GM18873 (cell line): ENCODE data around the gene CEP68.

ENCODE experiments used
- ATAC-seq: cut with Tn5 transposase; IDR thresholded peaks from one replicate; pipeline ENCODE4 v1.9.1; 2021; ENCODE audit warnings: mild to moderate bottlenecking, moderate library complexity, moderate number of reproducible peaks; ENCODE audit not compliant: unreplicated experiment, low FRiP score

The CEP68 gene

DNA sequence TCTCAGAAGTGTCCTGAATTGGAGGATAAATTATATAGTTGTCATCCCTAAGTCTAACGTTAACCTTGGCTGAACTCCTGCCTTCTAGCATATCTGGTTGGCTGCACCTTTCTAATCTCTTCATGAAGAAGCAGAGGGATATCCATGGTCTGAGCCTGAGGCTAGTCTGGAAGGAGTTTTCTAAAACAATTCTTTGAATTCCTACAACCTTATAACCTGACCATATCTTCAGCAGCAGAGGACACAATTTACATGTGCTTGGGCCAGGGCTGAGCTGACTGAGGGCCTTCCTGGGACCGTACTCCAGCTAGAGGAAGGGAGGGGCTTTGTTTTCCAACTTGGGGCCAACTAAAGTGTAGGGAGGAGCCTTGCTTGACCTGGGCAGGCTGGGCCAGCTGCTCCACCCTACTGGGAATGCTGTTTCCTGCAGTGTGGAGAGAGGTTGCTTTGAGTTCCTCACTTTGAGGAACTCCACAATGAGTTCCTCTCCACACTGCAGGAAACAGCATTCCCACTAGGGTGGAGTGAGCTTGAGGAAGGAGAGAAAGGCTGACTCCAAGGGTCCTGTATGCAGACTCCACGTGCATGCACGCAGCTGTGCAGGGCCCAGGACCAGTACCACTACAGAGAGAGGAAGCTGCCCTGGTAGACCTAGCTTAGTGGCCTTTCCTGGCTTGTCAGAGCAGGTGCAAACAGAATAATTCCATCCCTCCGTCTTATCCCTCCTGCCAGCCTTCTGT, 19.6 kb downstream of the CEP68 start:
- no peak for ATAC-seq

DNA sequence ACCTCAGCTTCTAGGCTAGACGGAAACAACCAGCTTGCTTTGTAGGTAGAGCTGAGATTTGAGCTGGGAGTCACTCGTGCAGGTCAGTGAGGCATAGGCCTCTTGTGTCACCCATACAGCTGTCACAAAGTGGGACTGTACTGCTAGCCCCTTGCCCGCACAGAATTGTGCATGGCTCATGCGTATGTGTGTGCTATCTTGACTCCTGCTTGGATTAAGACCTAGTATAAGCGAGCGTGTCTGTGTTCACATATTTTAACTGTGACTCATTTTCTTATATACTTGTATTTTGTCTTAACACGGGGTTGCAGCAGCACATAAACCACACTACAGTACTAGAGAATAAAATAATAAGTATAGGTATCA, 20.1 kb downstream of the CEP68 start:
- ATAC-seq: no peak

DNA sequence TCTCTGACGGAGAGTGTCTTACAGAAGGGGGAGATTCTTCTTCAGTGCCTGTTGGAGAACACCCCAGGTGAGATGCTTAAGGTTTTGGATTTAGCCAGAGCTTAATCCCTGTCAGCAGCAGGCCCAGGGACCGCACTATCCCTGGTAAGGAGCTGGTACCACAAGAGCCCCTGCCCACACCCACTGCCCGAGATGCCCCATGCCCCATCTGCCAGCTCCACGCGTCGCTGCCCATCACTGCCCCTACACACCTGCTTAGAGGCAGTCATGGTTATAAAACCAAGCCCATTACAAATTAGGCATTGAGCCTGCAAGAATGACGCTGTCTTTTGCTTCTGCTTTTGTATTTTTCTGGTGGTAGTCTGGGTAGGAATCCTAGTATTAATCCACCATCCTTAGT, 21.7 kb downstream of the CEP68 start:
- no peak for ATAC-seq

DNA sequence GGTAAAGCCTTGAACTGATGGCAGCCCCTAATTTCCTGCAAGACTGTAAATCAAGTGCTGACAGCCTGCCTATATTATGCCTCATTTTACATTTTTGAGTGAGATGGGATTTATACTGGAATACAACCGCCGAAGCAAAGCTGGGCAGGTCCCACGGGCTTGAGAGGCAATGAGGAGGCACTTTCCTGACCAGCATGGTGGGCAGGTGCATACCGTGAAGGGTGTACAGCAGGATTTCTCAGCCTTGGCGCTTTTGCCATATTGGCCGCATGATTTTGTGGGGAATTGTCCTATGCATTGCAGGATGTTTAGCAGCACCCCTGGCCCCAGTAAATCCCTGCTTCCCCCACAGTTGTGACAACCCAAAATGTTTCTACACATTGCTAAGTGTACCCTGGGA, 22.8 kb downstream of the CEP68 start:
- no peak for ATAC-seq

DNA sequence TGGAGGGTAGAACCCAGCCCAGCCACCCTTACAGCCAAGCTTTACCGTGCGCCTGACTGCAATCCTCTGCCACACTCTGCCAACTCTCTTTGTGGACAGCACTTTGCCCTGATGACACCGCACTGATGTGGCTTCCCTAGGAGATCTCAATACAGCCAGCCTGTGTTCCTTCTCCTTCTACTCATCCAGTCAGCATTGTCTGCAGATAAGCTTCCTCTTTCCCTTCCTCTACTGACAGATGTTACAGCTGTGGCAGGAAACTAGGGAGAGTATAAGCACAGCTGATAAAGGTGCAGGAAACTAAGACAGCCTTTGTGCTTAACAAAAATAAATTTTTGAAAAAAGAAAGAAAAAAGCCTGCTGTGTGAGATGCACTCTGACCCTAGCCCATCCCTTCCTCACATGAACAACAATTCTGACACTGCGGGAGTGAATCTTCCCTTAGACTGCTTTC, 25.0 kb downstream of the CEP68 start:
- ATAC-seq: no peak

DNA sequence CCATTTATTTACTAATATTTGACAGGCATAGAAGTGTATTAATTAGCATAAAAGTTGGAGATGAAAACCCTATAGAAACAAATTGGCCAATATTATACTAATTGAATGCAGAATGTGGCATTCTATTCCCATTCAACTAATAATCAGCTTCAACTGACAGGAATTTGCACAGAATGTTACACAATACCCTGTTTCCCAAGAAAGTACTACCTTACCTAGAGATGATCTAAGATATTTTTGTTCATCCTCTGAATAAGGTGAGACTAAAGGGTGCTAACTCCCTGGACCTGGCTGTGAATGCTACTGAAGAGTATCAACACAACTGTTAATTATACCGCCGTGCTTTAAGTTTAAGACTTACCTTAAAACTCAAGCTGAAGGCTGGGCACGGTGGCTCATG, 28.9 kb downstream of the CEP68 start:
- no peak for ATAC-seq

DNA sequence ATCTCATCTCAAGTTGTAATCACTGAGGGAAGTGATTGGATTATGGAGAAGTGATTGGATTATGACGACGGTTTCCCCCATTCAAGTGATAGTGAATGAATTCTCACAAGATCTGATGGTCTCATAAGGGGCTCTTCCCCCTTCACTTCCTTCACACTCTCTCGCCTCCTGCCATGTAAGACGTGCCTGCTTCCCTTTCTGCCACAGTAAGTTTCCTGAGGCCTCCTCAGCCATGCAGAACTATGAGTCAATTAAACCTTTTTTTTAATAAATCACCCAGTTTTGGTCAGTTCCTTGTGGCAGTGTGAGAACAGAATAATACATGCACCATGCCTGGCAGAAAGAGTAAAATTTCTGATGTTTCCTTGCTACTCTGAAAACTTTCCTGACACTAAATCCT, 36.6 kb downstream of the CEP68 start:
- no peak for ATAC-seq

DNA sequence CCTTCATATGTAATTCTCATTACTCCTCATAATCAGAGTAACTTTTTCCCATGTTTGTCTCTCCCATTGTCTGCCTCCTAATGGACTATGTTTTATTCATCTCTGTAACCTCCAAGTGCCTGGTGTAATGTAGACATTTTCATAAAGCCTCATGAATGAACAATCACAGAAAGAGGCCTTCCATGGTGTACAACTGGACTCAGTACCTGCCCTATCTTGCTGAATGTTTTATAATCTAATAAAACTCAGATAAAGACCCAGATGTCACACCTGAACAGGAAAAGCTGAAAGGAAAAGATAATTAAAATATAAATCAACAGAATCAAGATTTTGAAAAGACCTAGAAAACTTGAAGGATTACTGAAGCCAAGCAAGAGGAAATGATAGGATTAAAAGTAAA, 37.0 kb downstream of the CEP68 start:
- no peak for ATAC-seq

DNA sequence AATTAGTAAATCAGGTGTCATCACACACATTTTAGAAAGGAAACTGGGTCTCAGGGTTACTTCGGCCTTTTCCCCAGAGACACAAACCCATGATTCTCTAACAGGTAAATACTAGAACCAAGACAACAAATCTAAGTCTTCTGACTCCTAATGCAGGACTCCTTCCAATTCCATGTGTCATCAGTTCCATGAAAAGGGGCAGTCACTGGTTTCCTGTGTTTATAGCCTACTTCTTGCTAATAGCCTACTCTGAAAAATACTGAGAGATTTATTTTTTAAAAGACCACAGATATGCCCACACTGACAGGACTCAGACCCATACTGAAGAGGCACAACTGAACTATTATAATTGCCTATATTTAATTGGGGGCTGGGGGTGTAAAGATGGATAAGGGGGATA, 40.7 kb downstream of the CEP68 start:
- ATAC-seq: no peak

DNA sequence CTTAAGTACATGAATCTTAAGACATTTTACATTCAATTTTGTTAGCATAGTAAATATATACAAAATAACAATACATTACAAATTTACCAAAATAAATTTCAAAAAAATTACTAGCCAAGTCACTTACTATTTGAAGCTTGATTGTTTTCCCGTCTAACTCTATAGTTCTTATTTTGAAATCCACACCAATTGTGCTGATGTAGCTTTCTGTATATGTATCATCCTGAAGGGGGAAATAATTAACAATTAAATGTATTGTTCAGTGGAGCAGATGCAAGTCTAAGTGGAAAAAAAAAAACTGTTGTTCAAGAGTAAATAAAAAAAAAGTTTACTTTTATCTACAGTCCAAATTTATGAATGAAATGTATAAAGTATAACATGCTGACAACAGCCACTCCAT, 41.6 kb downstream of the CEP68 start:
- ATAC-seq: no peak

DNA sequence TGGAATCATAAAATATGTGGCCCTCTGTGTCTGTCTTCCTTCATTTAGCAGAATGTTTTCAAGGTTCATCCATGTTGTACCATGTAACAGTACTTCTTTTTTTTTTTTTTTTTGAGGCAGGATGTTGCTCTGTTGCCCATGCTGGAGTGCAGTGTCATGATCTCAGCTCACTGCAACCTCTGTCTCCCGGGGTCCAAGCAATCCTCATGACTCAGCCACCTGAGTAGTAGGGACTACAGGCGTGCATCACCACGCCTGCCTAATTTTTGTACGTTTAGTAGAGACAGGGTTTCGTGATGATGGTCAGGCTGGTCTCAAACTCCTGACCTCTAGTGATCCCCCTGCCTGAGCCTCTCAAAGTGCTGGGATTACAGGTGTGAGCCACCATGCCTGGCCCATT, 42.5 kb downstream of the CEP68 start:
- no peak for ATAC-seq

DNA sequence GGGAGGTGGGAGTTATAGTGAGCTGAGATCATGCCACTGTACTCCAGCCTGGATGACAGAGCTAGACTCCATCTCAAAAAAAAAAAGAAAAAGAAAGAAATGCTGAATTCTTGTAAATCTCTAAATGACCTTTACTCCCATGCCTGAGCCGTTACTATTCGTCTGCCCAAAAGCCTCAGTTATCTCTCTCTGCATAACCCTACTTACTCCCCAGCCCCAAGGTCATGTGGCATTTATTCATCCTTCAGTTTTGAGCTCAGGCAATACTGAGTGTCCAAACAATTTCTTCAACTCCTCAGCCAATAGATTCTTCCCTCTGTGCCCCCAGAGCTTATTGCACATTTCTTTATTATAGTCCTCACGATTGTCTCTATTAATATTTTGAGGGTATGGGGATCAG, 44.9 kb downstream of the CEP68 start:
- ATAC-seq: no peak

DNA sequence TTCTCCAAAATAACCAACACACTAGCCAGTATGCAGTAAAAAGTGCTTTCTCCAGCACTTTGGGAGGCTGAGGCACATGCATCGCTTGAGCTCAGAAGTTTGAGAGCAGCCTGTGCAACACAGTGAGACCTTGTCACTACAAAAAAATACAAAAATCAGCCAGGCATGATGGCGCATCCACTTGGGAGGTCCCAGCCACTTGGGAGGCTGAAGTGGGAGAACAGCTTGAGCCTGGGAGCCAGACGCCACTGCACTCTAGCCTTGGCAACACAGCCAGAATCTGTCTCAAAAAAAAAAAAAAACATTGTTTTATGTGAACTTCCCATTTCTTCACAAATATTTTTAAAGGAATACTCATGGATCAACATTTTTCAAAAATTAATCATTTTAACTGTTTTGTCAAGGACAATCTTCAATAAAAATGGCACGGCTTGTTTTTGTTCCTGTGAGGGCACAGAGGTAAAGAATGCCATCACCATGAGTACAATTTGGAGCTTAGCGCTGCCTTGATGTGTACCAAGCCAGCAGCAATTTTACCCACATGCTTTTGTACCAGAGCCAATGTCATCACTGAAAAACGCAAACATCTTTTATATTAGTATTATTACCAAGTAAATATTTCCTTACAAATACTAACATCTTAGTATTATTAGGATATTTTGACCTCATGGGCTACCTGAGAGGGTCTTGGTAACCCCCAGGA, 46.9 kb downstream of the CEP68 start:
- ATAC-seq: no peak

DNA sequence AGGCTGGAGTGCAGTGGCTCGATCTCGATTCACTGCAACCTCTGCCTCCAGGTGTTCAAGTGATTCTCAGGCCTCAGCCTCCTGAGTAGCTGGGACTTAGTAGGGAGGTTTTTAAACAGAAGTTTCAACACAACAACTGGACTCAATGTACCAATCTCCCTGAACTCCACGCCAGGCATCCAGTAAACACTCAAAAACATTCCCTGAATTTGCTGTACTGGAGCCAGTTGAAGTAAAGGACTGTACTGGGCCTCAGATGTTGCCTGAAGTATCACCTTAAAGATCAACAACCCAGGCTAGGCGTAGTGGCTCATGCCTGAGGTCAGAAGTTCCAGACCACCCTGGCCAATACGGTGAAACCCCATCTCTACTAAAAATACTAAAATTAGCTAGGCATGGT, 51.3 kb downstream of the CEP68 start:
- ATAC-seq: no peak

DNA sequence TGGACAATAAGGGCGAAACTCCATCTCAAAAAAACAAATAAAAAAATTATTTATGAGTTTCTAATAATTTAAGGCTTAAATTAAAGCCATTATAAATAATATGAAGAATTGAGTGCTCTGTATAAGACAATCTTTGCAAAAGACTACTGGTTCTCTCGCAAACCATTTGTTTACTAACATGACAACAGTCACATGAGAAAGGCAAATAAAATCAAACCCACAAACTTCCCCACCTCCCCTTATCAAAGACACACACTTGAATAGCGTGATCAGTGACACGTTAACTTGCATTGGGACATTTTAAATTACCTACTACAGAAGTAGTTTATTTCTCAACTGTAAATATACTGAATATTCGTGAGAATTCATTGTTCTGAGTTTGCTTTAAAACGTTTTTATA, 52.6 kb downstream of the CEP68 start:
- no peak for ATAC-seq

DNA sequence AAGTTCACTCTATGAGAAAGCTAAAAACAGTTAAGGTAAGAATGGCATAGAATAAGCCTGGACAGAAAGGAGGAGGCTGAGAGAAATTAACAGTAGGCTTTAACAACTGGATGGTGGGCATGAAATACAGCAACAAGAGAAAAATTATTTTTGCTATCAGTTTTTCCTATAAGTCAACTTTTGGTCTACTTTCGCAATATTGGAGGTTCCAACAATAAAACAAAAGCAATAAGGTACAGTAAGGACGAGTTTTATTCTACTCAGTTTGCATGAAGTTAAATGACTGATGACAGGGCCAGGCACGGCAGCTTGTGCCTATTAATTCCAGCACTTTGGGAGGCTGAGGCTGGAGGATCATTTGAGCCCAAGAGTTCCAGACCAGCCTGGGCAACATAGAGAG, 56.4 kb downstream of the CEP68 start:
- no peak for ATAC-seq

DNA sequence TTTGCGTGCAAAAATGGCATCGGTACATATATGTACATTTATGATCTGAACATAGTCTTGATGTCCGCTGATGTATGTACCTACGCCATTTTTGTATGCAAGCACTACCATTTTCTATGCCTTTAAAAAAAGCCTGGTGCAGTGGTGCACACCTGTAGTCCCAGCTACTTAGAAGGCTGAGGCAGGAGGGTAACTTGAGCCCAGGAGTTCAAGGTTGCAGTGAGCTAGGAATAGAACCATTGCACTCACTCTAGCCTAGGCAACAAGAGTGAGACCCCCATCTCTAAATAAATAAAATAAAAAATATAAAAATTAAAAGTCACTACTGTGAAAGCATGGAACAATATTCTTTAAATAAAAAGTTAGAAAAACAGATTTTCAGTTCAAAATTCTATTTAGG, 57.0 kb downstream of the CEP68 start:
- ATAC-seq: no peak

DNA sequence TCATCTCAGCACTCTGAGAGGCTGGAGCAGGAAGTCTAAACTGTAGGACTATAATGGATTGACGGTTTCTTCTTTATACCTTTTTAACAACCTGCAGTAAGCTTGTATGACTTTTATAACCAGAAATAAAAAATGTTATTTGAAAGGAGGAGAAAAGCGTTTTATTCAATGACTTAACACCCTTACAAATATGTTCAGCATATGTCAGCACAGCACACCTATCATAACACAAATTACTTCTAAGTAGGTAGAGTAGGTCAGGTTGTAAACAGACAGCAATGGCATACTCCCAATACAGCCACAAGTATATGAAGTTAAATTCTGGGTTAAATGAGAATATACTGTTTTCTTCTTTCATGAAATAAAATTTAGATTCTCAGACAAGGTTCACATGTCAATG, 57.6 kb downstream of the CEP68 start:
- no peak for ATAC-seq

DNA sequence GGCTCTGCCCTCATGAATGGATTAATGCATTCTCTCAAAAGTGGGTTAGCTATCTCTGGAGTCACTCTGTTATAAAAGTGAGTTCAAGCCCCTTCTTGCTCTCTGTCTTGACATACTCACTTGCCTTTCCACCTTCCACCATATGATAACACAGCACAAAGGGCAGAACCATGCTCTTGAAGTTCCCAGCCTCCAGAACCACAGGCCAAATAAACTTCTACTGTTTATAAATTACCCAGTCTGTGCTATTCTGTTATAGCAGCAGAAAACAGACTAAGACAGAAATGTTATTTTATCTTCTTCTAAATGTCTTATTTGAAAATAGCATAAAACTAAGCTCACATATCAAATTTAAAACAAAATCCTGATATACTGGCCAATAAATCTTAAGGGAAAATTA, 58.7 kb downstream of the CEP68 start:
- no peak for ATAC-seq

DNA sequence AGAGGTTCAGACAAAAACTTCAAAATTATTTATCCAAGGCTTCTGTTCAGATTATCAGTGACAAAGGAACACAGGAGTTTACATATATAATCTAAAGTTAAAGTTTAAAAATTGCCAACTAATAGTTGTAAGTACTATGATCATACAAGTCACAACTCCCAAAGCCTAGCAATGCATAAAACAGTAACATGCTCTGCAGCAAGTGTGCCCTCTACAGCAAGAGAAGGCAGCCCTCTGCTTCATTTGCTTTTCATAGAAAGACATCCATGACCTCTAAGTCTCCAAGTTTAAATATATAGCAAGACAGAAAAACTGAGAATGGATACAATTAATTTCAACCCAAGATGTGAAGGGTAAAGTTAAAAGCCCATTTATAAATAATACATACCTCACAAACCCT, 60.4 kb downstream of the CEP68 start:
- no peak for ATAC-seq

DNA sequence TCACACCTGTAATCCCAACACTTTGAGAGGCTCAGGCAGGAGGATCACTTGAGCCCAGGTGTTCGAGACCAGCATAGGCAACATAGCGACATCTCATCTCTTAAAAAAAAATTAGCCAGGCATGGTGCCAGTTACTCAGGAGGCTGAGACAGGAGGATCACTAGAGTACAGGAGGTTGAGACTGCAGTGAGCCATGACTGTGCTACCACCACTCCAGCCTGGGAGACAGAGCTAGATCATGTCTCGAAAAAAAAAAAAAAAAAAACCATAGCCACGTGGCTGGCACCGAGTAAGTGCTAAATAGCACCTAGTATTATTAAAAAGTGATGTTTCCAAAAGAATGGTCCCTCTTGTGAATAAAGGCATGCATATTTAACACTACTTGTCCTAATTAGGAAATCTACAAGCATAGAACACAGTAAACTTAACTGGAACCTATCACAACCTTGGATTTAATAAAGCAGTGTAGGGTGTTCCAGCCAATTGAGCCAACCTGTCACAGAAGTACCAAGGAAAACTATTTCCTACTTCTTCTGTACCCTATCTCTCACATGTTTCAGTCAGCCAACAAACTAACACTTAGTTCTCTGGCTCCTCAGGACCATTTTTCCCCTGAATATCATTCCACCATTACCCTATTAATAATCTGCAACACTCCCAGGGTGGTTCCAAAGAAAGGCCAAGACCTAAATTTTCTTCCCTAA, 64.9 kb downstream of the CEP68 start:
- no peak for ATAC-seq

DNA sequence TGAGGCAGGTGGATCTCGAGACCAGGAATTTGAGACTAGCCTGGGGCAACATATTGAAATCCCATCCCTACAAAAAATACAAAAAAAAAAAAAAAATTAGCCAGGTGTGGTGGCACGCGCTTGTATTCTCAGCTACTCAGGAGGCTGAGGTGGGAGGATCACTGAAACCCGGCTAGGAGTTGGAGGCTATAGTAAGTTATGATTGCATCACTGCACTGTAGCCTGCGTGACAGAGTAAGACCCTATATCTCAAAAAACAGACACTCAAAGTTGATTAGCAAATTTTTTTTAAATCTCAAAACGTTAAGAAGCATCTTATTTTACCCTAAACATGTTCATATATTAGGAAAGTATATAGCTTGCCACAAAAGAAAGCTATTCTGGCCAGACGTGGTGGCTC, 66.1 kb downstream of the CEP68 start:
- no peak for ATAC-seq
